ENCODE data around the gene NPHP4. TPM values are rescaled to one million over a fixed set of nuclear protein-coding genes. Genes with fewer than 3 reads are reported as not detected.

The NPHP4 gene
- total RNA-seq, 1 experiment from 2014 or later = 20.0 TPM

GRCh38 chr1:6038603-6039002 lies 46.4 kb upstream of the NPHP4 start:
- H4K20me1 ChIP-seq (ENCODE audit: insufficient read depth) = no peaks in the 10 kb centered on the region
- no peak overlapping the region for H2AFZ ChIP-seq (ENCODE audit: low read depth, low read length, poor library complexity, severe bottlenecking)
- no peaks in the 10 kb centered on the region for H3K79me2 ChIP-seq (ENCODE audit: insufficient read depth, low read length)
- H3K9me2 ChIP-seq (ENCODE audit: insufficient read depth) = no peaks in the 10 kb centered on the region
- TF ChIP-seq ELF1 (IDR thresholded peaks at IDR 0.05; ENCODE audit: borderline replicate concordance, low read depth) (no peak), EZH2phosphoT487 (IDR thresholded peaks at IDR 0.05; ENCODE audit: borderline replicate concordance) (no peak), ATF3 (IDR thresholded peaks at IDR 0.05) (no peak), FOSL1 (IDR thresholded peaks at IDR 0.05; ENCODE audit: low read depth) (no peak), EGR1 (IDR thresholded peaks at IDR 0.05; ENCODE audit: low read depth) (no peak), REST (IDR thresholded peaks at IDR 0.05; ENCODE audit: low read depth) (no peak), ZBTB33 (IDR thresholded peaks at IDR 0.05; ENCODE audit: extremely low read depth, insufficient replicate concordance, low read length) (no peak), ZNF274 (IDR thresholded peaks at IDR 0.05; ENCODE audit: low read depth, low read length) (no peak), POLR2AphosphoS5 (IDR thresholded peaks at IDR 0.05; ENCODE audit: low read depth, low read length) (no peak), JUND (IDR thresholded peaks at IDR 0.05) (no peak), MAX (IDR thresholded peaks at IDR 0.05) (no peak), RAD21 (IDR thresholded peaks at IDR 0.05; ENCODE audit: low read depth) (no peak), CBX3 (IDR thresholded peaks at IDR 0.05; ENCODE audit: low read depth) (no peak), SRF (IDR thresholded peaks at IDR 0.05; ENCODE audit: low read depth) (no peak)
- no TSS peak for BruUV-seq (replicated peaks)
- H3K4me2 ChIP-seq (ENCODE audit: low read length) = no peak overlapping the region
- intact Hi-C loops (cut with micrococcal nuclease) = no loop called here
- DNase-seq (ENCODE audit: low read depth, low spot score) (no peak), ATAC-seq (no peak)
- H3K9me3 ChIP-seq (ENCODE audit: control insufficient read depth in 1 of 2, insufficient read depth in 1 of 2, low read depth in 1 of 2, low read length in 2 of 2) = no peaks in the 10 kb centered on the region
- no peaks in the 10 kb centered on the region for H3K36me3 ChIP-seq (ENCODE audit: control insufficient read depth in 1 of 2, insufficient read depth in 2 of 2, low read length in 2 of 2)
- H3K27me3 ChIP-seq (ENCODE audit: insufficient read depth, low read length) = no peaks in the 10 kb centered on the region
- H3K4me3 ChIP-seq (replicated peaks in 1 of 2; ENCODE audit: low read depth in 1 of 2, low read length in 2 of 2) = no peak overlapping the region
- H3K9ac ChIP-seq (ENCODE audit: low read length) = no peak overlapping the region
- no peak overlapping the region for H3K27ac ChIP-seq (ENCODE audit: low read depth, low read length)
- H3K4me1 ChIP-seq (ENCODE audit: control insufficient read depth in 1 of 2, insufficient read depth in 2 of 2, low read length in 2 of 2) = no peaks in the 10 kb centered on the region
- ChIA-PET RAD21 (ENCODE audit: low non-redundant PET in 1 of 2, low total read pairs in 2 of 2, uncharacterized antibody in 2 of 2, unreplicated experiment in 2 of 2) (no interaction called here), POLR2A (no interaction called here), CTCF (no interaction called here)
